ENCODE results near the gene SLC35G6.

SLC35G6 gene

DNA sequence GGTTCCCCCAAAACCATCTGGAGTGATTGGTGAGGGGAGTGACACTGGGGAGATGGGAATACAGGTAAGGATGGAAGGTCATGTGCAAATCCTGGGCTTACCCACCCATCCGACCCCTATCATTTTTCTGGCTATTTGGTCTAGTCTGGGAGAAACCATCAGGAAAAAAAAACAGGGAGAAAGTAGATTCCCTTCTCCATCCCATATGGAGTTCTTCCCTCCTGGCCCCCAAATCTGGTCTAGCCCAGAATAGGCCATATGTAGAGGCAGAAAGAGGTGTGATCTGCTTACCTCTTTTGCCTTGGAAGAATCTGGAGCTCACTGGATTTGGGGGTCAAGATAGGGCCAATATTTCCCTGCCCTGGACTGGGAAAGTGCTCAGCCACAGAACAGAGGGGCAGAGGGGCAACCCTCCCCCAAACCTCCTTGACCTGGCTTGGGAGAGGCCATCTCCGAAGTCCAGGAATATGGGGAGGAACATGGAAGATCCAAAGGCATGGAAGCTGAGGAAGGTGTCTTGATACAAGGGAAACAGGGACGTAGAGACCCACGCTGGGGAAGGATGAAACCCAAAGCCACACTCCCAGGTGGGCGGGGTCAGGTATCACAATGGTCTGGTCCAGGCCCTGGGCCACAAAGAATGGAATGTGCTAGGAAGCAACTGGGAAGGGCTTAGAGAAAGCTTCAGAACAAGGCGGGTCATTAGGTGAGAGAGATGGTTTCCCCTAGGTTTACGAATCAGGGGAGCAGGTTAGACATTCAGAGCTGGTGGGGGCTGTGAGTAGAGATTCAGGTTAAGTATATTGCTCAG, 20.2 kb upstream of the SLC35G6 start:
- H3K9ac ChIP-seq (ENCODE audit: low read length) = no peak overlapping the region
- no peak overlapping the region for H2BK5ac ChIP-seq (ENCODE audit: low read depth, low read length, poor library complexity, severe bottlenecking)
- H2BK15ac ChIP-seq (ENCODE audit: low read depth, poor library complexity, severe bottlenecking) = no peak overlapping the region
- no peak overlapping the region for H3K27ac ChIP-seq (ENCODE audit: low read length, poor library complexity, severe bottlenecking)
- no peak overlapping the region for H3K4me3 ChIP-seq (ENCODE audit: insufficient read depth in 1 of 2, low read depth in 1 of 2, low read length in 2 of 2)
- H4K8ac ChIP-seq (ENCODE audit: low read length) = no peak overlapping the region
- H2AFZ ChIP-seq (ENCODE audit: low read depth, low read length) = no peak overlapping the region
- peaks cover 7% of the 10 kb centered on the region for H3K4me1 ChIP-seq (ENCODE audit: control insufficient read depth, insufficient read depth, low read depth, low read length)
- 89% methylated on average over 6 of the region's 7 CpGs for WGBS
- H2BK120ac ChIP-seq (ENCODE audit: low read depth, low read length) = no peak overlapping the region
- H3K14ac ChIP-seq (ENCODE audit: low read length in 2 of 2) = no peak overlapping the region
- no peak overlapping the region for H3K23ac ChIP-seq (ENCODE audit: low read length in 2 of 2)
- H2BK12ac ChIP-seq (ENCODE audit: low read length in 2 of 2) = peak overlapping the region in 1 of 2 experiments; percentile 34
- no peaks in the 10 kb centered on the region for H3K9me3 ChIP-seq (ENCODE audit: control insufficient read depth, low read length)
- H3K36me3 ChIP-seq (ENCODE audit: control insufficient read depth in 1 of 2, insufficient read depth in 2 of 2, low read depth in 1 of 2, low read length in 2 of 2) = peaks cover 41 to 43% of the 10 kb centered on the region in 2 experiments
- H3K18ac ChIP-seq (ENCODE audit: low read depth in 1 of 2, low read length in 2 of 2) = no peak overlapping the region
- H3K4me2 ChIP-seq (ENCODE audit: low read length, poor library complexity, severe bottlenecking) = no peak overlapping the region
- peaks cover 33% of the 10 kb centered on the region for H3K79me1 ChIP-seq (replicated peaks; ENCODE audit: low read length, poor library complexity, severe bottlenecking)
- no peak overlapping the region for H3K4ac ChIP-seq (ENCODE audit: low read depth in 1 of 2, low read length in 2 of 2)
- no peak overlapping the region for H4K91ac ChIP-seq (ENCODE audit: low read length)
- no peak overlapping the region for H2AK5ac ChIP-seq (ENCODE audit: low read length, severe bottlenecking)
- DNase-seq = no peak
- H3K27me3 ChIP-seq (ENCODE audit: control insufficient read depth in 1 of 2, insufficient read depth in 1 of 2, low read length in 2 of 2) = no peaks in the 10 kb centered on the region

- Histone ChIP-seq H4K8ac (ENCODE audit: low read length) (no peak overlapping the region), H2AFZ (ENCODE audit: low read depth, low read length) (no peak overlapping the region), H2BK12ac (ENCODE audit: low read length in 2 of 2) (no peak overlapping the region), H3K9ac (ENCODE audit: low read length) (no peak overlapping the region), H3K27me3 (ENCODE audit: control insufficient read depth in 1 of 2, insufficient read depth in 1 of 2, low read length in 2 of 2) (no peaks in the 10 kb centered on the region), H3K18ac (ENCODE audit: low read depth in 1 of 2, low read length in 2 of 2) (no peak overlapping the region), H3K27ac (ENCODE audit: low read length, poor library complexity, severe bottlenecking) (no peak overlapping the region), H2BK120ac (ENCODE audit: low read depth, low read length) (no peak overlapping the region), H3K23ac (ENCODE audit: low read length in 2 of 2) (no peak overlapping the region), H3K79me1 (replicated peaks; ENCODE audit: low read length, poor library complexity, severe bottlenecking) (peaks cover 42% of the 10 kb centered on the region), H3K14ac (ENCODE audit: low read length in 2 of 2) (no peak overlapping the region), H3K36me3 (ENCODE audit: control insufficient read depth in 1 of 2, insufficient read depth in 2 of 2, low read depth in 1 of 2, low read length in 2 of 2) (peaks cover 55 to 59% of the 10 kb centered on the region in 2 experiments), H3K4ac (ENCODE audit: low read depth in 1 of 2, low read length in 2 of 2) (no peak overlapping the region), H2BK15ac (ENCODE audit: low read depth, poor library complexity, severe bottlenecking) (no peak overlapping the region), H3K4me2 (ENCODE audit: low read length, poor library complexity, severe bottlenecking) (no peak overlapping the region), H3K4me1 (ENCODE audit: control insufficient read depth, insufficient read depth, low read depth, low read length) (peaks cover 8% of the 10 kb centered on the region), H3K9me3 (ENCODE audit: control insufficient read depth, low read length) (no peaks in the 10 kb centered on the region), H2AK5ac (ENCODE audit: low read length, severe bottlenecking) (no peak overlapping the region), H2BK5ac (ENCODE audit: low read depth, low read length, poor library complexity, severe bottlenecking) (no peak overlapping the region), H3K4me3 (ENCODE audit: insufficient read depth in 1 of 2, low read depth in 1 of 2, low read length in 2 of 2) (no peak overlapping the region), H4K91ac (ENCODE audit: low read length) (no peak overlapping the region)
- DNase-seq = no peak
- WGBS = 96% methylated on average over 44 of the region's 44 CpGs
These were observed 18.5 kb upstream of the SLC35G6 start for GRCh38 chr17:7462474-7463371.

DNA sequence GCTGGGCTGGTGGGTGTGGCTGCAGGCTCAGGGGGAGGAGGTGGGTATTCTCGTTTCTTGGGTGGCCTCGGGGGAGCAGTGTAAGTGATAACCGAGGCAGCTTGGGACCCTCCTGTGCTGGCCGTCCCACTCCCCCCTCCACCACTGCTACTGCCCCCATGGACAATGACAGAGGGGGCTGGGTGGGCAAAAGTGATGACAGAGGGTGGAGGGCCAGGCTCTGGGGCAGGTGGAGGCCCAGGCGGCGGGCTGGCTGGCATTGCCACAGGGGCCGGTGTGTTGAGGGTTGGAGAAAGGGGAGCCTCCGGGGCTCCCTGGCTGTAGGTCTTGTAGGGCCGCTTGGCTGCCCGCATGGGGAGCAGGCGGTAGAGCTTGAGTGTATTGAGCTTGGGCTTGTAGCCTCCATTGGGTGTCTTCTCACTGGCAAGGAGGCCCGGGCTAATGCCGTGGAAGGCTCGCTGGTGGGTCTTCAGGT, 17.8 kb upstream of the SLC35G6 start:
- H3K14ac ChIP-seq (ENCODE audit: low read length in 2 of 2) = no peak overlapping the region
- no peak overlapping the region for H3K9ac ChIP-seq (ENCODE audit: low read length)
- WGBS = over 99% methylated on average over 10 of the region's 14 CpGs
- no peaks in the 10 kb centered on the region for H3K27me3 ChIP-seq (ENCODE audit: control insufficient read depth in 1 of 2, insufficient read depth in 1 of 2, low read length in 2 of 2)
- peaks cover 43% of the 10 kb centered on the region for H3K79me1 ChIP-seq (replicated peaks; ENCODE audit: low read length, poor library complexity, severe bottlenecking)
- H3K4me2 ChIP-seq (ENCODE audit: low read length, poor library complexity, severe bottlenecking) = no peak overlapping the region
- no peaks in the 10 kb centered on the region for H3K9me3 ChIP-seq (ENCODE audit: control insufficient read depth, low read length)
- H2AFZ ChIP-seq (ENCODE audit: low read depth, low read length) = no peak overlapping the region
- peaks cover 58 to 63% of the 10 kb centered on the region in 2 experiments for H3K36me3 ChIP-seq (ENCODE audit: control insufficient read depth in 1 of 2, insufficient read depth in 2 of 2, low read depth in 1 of 2, low read length in 2 of 2)
- no peak overlapping the region for H3K18ac ChIP-seq (ENCODE audit: low read depth in 1 of 2, low read length in 2 of 2)
- peaks cover 8% of the 10 kb centered on the region for H3K4me1 ChIP-seq (ENCODE audit: control insufficient read depth, insufficient read depth, low read depth, low read length)
- H2BK120ac ChIP-seq (ENCODE audit: low read depth, low read length) = no peak overlapping the region
- DNase-seq = no peak
- H3K27ac ChIP-seq (ENCODE audit: low read length, poor library complexity, severe bottlenecking) = no peak overlapping the region
- no peak overlapping the region for H3K4ac ChIP-seq (ENCODE audit: low read depth in 1 of 2, low read length in 2 of 2)
- no peak overlapping the region for H4K91ac ChIP-seq (ENCODE audit: low read length)
- H2BK15ac ChIP-seq (ENCODE audit: low read depth, poor library complexity, severe bottlenecking) = no peak overlapping the region
- H2BK12ac ChIP-seq (ENCODE audit: low read length in 2 of 2) = no peak overlapping the region
- no peak overlapping the region for H3K23ac ChIP-seq (ENCODE audit: low read length in 2 of 2)
- H3K4me3 ChIP-seq (ENCODE audit: insufficient read depth in 1 of 2, low read depth in 1 of 2, low read length in 2 of 2) = no peak overlapping the region
- H4K8ac ChIP-seq (ENCODE audit: low read length) = no peak overlapping the region
- no peak overlapping the region for H2AK5ac ChIP-seq (ENCODE audit: low read length, severe bottlenecking)
- H2BK5ac ChIP-seq (ENCODE audit: low read depth, low read length, poor library complexity, severe bottlenecking) = no peak overlapping the region

DNA sequence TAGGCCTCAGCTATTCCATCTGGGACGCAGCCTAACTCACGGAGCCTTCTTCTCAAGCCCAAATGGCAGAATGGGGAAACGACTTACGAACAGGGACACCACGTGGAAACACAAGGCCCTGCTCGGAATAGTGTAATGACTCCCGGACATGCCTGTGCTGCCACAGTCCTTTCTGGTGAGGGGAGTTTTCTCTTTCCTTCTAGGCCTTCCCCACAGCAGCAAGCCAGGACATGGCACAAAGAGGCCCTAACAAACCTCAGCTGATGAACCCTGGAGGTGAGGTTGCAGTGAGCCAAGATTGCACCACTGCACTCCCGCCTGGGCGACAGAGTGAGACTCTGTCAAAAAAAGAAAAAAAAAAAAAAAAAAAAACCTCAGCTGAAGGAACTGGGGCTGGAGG, 17.2 kb upstream of the SLC35G6 start:
- no peak overlapping the region for H3K23ac ChIP-seq (ENCODE audit: low read length in 2 of 2)
- no peaks in the 10 kb centered on the region for H3K27me3 ChIP-seq (ENCODE audit: control insufficient read depth in 1 of 2, insufficient read depth in 1 of 2, low read length in 2 of 2)
- H3K27ac ChIP-seq (ENCODE audit: low read length, poor library complexity, severe bottlenecking) = no peak overlapping the region
- no peak overlapping the region for H3K14ac ChIP-seq (ENCODE audit: low read length in 2 of 2)
- peaks cover 59 to 69% of the 10 kb centered on the region in 2 experiments for H3K36me3 ChIP-seq (ENCODE audit: control insufficient read depth in 1 of 2, insufficient read depth in 2 of 2, low read depth in 1 of 2, low read length in 2 of 2)
- WGBS = 95% methylated on average over 9 of the region's 9 CpGs
- DNase-seq = no peak
- H4K91ac ChIP-seq (ENCODE audit: low read length) = no peak overlapping the region
- H2BK120ac ChIP-seq (ENCODE audit: low read depth, low read length) = no peak overlapping the region
- no peak overlapping the region for H3K9ac ChIP-seq (ENCODE audit: low read length)
- H3K4me2 ChIP-seq (ENCODE audit: low read length, poor library complexity, severe bottlenecking) = no peak overlapping the region
- H2AFZ ChIP-seq (ENCODE audit: low read depth, low read length) = no peak overlapping the region
- H2BK5ac ChIP-seq (ENCODE audit: low read depth, low read length, poor library complexity, severe bottlenecking) = no peak overlapping the region
- no peak overlapping the region for H4K8ac ChIP-seq (ENCODE audit: low read length)
- no peak overlapping the region for H3K4me3 ChIP-seq (ENCODE audit: insufficient read depth in 1 of 2, low read depth in 1 of 2, low read length in 2 of 2)
- H3K9me3 ChIP-seq (ENCODE audit: control insufficient read depth, low read length) = no peaks in the 10 kb centered on the region
- H3K79me1 ChIP-seq (replicated peaks; ENCODE audit: low read length, poor library complexity, severe bottlenecking) = peaks cover 48% of the 10 kb centered on the region
- H2BK15ac ChIP-seq (ENCODE audit: low read depth, poor library complexity, severe bottlenecking) = no peak overlapping the region
- no peak overlapping the region for H3K4ac ChIP-seq (ENCODE audit: low read depth in 1 of 2, low read length in 2 of 2)
- no peak overlapping the region for H3K18ac ChIP-seq (ENCODE audit: low read depth in 1 of 2, low read length in 2 of 2)
- no peak overlapping the region for H2BK12ac ChIP-seq (ENCODE audit: low read length in 2 of 2)
- H3K4me1 ChIP-seq (ENCODE audit: control insufficient read depth, insufficient read depth, low read depth, low read length) = peaks cover 8% of the 10 kb centered on the region
- no peak overlapping the region for H2AK5ac ChIP-seq (ENCODE audit: low read length, severe bottlenecking)

Data from mesenchymal stem cell (in vitro differentiated cells and primary cell).